ENCODE data around the gene KRTAP4-9. TPM values are rescaled to one million over a fixed set of nuclear protein-coding genes. Genes with fewer than 3 reads are reported as not detected.

KRTAP4-9 gene
- total and polyA plus RNA-seq, 10 of the 15 experiments (the other 5 are each of a cell fraction or from before 2014, with no cell fraction given), result not detected

GRCh38 chr17:41063449-41063848 is 41.7 kb upstream of the KRTAP4-9 start (continued):
- TF ChIP-seq ATF3 (IDR thresholded peaks at IDR 0.05; ENCODE audit: borderline replicate concordance, extremely low read depth, low read depth, low read length) (no peak), RUNX3 (IDR thresholded peaks at IDR 0.05; ENCODE audit: low read length) (no peak), BMI1 (IDR thresholded peaks at IDR 0.05; ENCODE audit: borderline replicate concordance) (no peak), TAF1 (IDR thresholded peaks at IDR 0.05; ENCODE audit: borderline replicate concordance, low read depth, low read length) (no peak), ZNF592 (IDR thresholded peaks at IDR 0.05) (no peak), HDGF (IDR thresholded peaks at IDR 0.05) (no peak), ETV6 (conservative IDR thresholded peaks at IDR 0.05 in 1 of 2, IDR thresholded peaks at IDR 0.05 in 1 of 2; ENCODE audit: borderline replicate concordance in 1 of 2, low read depth in 1 of 2) (no peak), ZNF217 (IDR thresholded peaks at IDR 0.05) (no peak), EZH2 (IDR thresholded peaks at IDR 0.05; ENCODE audit: borderline replicate concordance, control insufficient read depth, low read depth, low read length) (no peak)
- TF ChIP-seq, protein P1, sequence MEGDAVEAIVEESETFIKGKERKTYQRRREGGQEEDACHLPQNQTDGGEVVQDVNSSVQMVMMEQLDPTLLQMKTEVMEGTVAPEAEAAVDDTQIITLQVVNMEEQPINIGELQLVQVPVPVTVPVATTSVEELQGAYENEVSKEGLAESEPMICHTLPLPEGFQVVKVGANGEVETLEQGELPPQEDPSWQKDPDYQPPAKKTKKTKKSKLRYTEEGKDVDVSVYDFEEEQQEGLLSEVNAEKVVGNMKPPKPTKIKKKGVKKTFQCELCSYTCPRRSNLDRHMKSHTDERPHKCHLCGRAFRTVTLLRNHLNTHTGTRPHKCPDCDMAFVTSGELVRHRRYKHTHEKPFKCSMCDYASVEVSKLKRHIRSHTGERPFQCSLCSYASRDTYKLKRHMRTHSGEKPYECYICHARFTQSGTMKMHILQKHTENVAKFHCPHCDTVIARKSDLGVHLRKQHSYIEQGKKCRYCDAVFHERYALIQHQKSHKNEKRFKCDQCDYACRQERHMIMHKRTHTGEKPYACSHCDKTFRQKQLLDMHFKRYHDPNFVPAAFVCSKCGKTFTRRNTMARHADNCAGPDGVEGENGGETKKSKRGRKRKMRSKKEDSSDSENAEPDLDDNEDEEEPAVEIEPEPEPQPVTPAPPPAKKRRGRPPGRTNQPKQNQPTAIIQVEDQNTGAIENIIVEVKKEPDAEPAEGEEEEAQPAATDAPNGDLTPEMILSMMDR (IDR thresholded peaks at IDR 0.05 in 2 of 3, conservative IDR thresholded peaks at IDR 0.05 in 1 of 3; ENCODE audit: control insufficient read depth in 2 of 3, extremely low read depth in 1 of 3, insufficient read depth in 1 of 3, low read depth in 3 of 3, low read length in 3 of 3), result no peak
